SK-N-SH (cell line): ENCODE results near the gene SCNN1G. TPM values are rescaled to one million over a fixed set of nuclear protein-coding genes. Genes with fewer than 3 reads are reported as not detected.

ENCODE experiments used
- CTCF ChIA-PET: fragments of 300-600, 350-600 bp; formaldehyde crosslinking; extraction: SDS; loops from one replicate; lab custom pipeline; 2021; lab: Yijun Ruan, JAX
- POLR2A ChIA-PET: fragments of 350-600 bp; sonication (Branson Sonifier 250); formaldehyde crosslinking; extraction: SDS; loops from one replicate; lab custom pipeline; 2020; ENCODE audit warnings: antibody characterized with exemption, inconsistent platforms; lab: Yijun Ruan, JAX
- DNase-seq: peaks from one replicate; pipeline ENCODE4 v3.0.0; 2012
- H2AFZ ChIP-seq: fragments of 200-600 bp; sonication (generic); 2 replicates; pipeline ENCODE4 v1.8.1; 2016; ENCODE audit warnings: antibody characterized with exemption, mild to moderate bottlenecking, low read depth
- H3F3A ChIP-seq: fragments of 200-600 bp; sonication (generic); replicated peaks from 2 replicates; pipeline ENCODE3; 2016; ENCODE audit warnings: antibody characterized with exemption, mild to moderate bottlenecking; ENCODE audit not compliant: insufficient read depth
- H3K27ac ChIP-seq, 2 experiments: fragments of 200-500 bp in 1 of 2; fragments of 200-600 bp in 1 of 2; sonication (Bioruptor generic) in 1 of 2; sonication (generic), shearing (Covaris generic) in 1 of 2; 2 replicates each; pipeline versions ENCODE4 v1.5.1 to v1.6.1; 2014 to 2016; ENCODE audit warnings: low read depth in 2 of 2, inconsistent platforms in 1 of 2, low read length in 1 of 2, mild to moderate bottlenecking in 1 of 2, mixed read lengths in 1 of 2
- H3K27me3 ChIP-seq: fragments of 200-600 bp; sonication (generic), shearing (Covaris generic); 2 replicates; pipeline ENCODE4 v1.6.1; 2016; ENCODE audit warnings: mixed run types; ENCODE audit not compliant: insufficient read depth
- H3K36me3 ChIP-seq, 2 experiments: fragments of 200-500 bp in 1 of 2; fragments of 200-600 bp in 1 of 2; sonication (Bioruptor generic) in 1 of 2; sonication (generic) in 1 of 2; replicated peaks in 1 of 2; 2 replicates each; pipeline versions ENCODE3 to v1.5.1; 2014 to 2016; ENCODE audit warnings: low read length in 1 of 2, mild to moderate bottlenecking in 1 of 2; ENCODE audit not compliant: insufficient read depth in 2 of 2, control insufficient read depth in 1 of 2
- H3K4me1 ChIP-seq, 2 experiments: fragments of 200-500 bp in 1 of 2; fragments of 200-600 bp in 1 of 2; sonication (Bioruptor generic) in 1 of 2; sonication (generic), shearing (Covaris generic) in 1 of 2; 2 replicates each; pipeline versions ENCODE4 v1.5.1 to v1.6.1; 2014 to 2016; ENCODE audit warnings: low read depth in 1 of 2, low read length in 1 of 2, mixed run types in 1 of 2; ENCODE audit not compliant: insufficient read depth in 2 of 2, control insufficient read depth in 1 of 2
- H3K4me2 ChIP-seq: fragments of 200-600 bp; sonication (generic), shearing (Covaris generic); 2 replicates; pipeline ENCODE4 v1.6.1; 2017; ENCODE audit warnings: mixed run types
- H3K4me3 ChIP-seq, 2 experiments: fragments of 200-500 bp in 1 of 2; fragments of 200-600 bp in 1 of 2; sonication (Bioruptor generic) in 1 of 2; sonication (generic), shearing (Covaris generic) in 1 of 2; 2 replicates each; pipeline versions ENCODE4 v1.5.1 to v1.8.1; 2014 to 2016; ENCODE audit warnings: low read depth in 2 of 2, inconsistent platforms in 1 of 2, low read length in 1 of 2, mild to moderate bottlenecking in 1 of 2, mixed read lengths in 1 of 2, moderate library complexity in 1 of 2
- H3K79me2 ChIP-seq: fragments of 200-600 bp; sonication (generic); 2 replicates; pipeline ENCODE4 v1.8.1; 2017; ENCODE audit warnings: mild to moderate bottlenecking; ENCODE audit not compliant: insufficient read depth
- H3K9ac ChIP-seq: fragments of 200-600 bp; sonication (generic); 2 replicates; pipeline ENCODE4 v1.6.1; 2017; ENCODE audit warnings: mixed run types
- H3K9me2 ChIP-seq: fragments of 200-600 bp; sonication (generic); 2 replicates; pipeline ENCODE4 v1.6.1; 2017; ENCODE audit warnings: mixed run types
- H3K9me3 ChIP-seq: fragments of 200-600 bp; sonication (generic); 2 replicates; pipeline ENCODE4 v1.6.1; 2017; ENCODE audit warnings: mixed run types, mild to moderate bottlenecking, moderate library complexity
- H4K20me1 ChIP-seq: fragments of 200-600 bp; sonication (generic); 2 replicates; pipeline ENCODE4 v1.6.1; 2017; ENCODE audit warnings: mild to moderate bottlenecking, mixed run types; ENCODE audit not compliant: insufficient read depth
- CHD2 ChIP-seq: fragments of 150-350 bp; IDR thresholded peaks from 2 replicates; pipeline ENCODE4 v1.6.1; 2018; ENCODE audit warnings: low read length; ENCODE audit not compliant: partially characterized antibody
- ELF1 ChIP-seq: IDR thresholded peaks from 2 replicates; pipeline ENCODE4 v1.4.0; 2012
- FOXJ3 ChIP-seq: sonication (generic); formaldehyde crosslinking; IDR thresholded peaks from 2 replicates; pipeline ENCODE4 v1.5.1; 2020; ENCODE audit warnings: mild to moderate bottlenecking, missing genetic modification reagents
- FOXM1 ChIP-seq: IDR thresholded peaks from 2 replicates; pipeline ENCODE4 v1.4.0; 2012; ENCODE audit warnings: low read depth, mild to moderate bottlenecking
- GABPA ChIP-seq: IDR thresholded peaks from 2 replicates; pipeline ENCODE4 v1.4.0; 2012; ENCODE audit warnings: low read depth, mild to moderate bottlenecking
- MAX ChIP-seq: IDR thresholded peaks from 2 replicates; pipeline ENCODE4 v1.4.0; 2012; ENCODE audit warnings: low read depth
- NFIC ChIP-seq: IDR thresholded peaks from 2 replicates; pipeline ENCODE4 v1.4.0; 2012; ENCODE audit warnings: borderline replicate concordance
- PBX3 ChIP-seq: IDR thresholded peaks from 2 replicates; pipeline ENCODE4; 2012
- RFX5 ChIP-seq: IDR thresholded peaks from 2 replicates; pipeline ENCODE4 v1.6.1; 2012; ENCODE audit warnings: mild to moderate bottlenecking, improper control_type of control experiment, low read length
- SIN3A ChIP-seq: IDR thresholded peaks from 2 replicates; pipeline ENCODE4 v1.6.1; 2012; ENCODE audit warnings: low read depth, mild to moderate bottlenecking, low read length, moderate library complexity, borderline replicate concordance
- TAF1 ChIP-seq: IDR thresholded peaks from 2 replicates; pipeline ENCODE4 v1.6.1; 2012; ENCODE audit warnings: low read depth, mild to moderate bottlenecking, low read length, moderate library complexity, borderline replicate concordance
- TCF12 ChIP-seq: IDR thresholded peaks from 2 replicates; pipeline ENCODE4 v1.4.0; 2012
- TEAD4 ChIP-seq: IDR thresholded peaks from 2 replicates; pipeline ENCODE4 v1.4.0; 2012; ENCODE audit warnings: mild to moderate bottlenecking, borderline replicate concordance; ENCODE audit not compliant: insufficient read depth
- YY1 ChIP-seq: IDR thresholded peaks from 2 replicates; pipeline ENCODE4 v1.4.0; 2012; ENCODE audit warnings: low read depth, mild to moderate bottlenecking
- WGBS: methylation state at CpG from one replicate; pipeline ENCODE4 v1.1.6; 2017; ENCODE audit warnings: low lambda C conversion rate; 5-methylcytosine and 5-hydroxymethylcytosine counted together
- polyA plus RNA-seq, 3 experiments: library from polyadenylated mRNA; depleted of rRNA; stranded (reverse); fragments of >200 nt; gene quantifications; 2 replicates each; pipeline ENCODE4 v1.2.3, GENCODE V29; 2012
- TF ChIP-seq, protein P1 (sequence below): fragments of 200-600 bp; sonication (generic); IDR thresholded peaks from 2 replicates; pipeline ENCODE4 v1.6.1; 2017; ENCODE audit warnings: antibody characterized with exemption, mild to moderate bottlenecking, moderate library complexity
- TF ChIP-seq, protein P2 (sequence below): fragments of 150-350 bp; IDR thresholded peaks from 2 replicates; pipeline ENCODE4 v1.6.1; 2017; ENCODE audit warnings: antibody characterized with exemption, low read length, low read depth, borderline replicate concordance
- TF ChIP-seq, protein P3 (sequence below): fragments of 150-350 bp; IDR thresholded peaks from 2 replicates; pipeline ENCODE4 v1.6.1; 2016; ENCODE audit warnings: mild to moderate bottlenecking, low read depth, low read length
- TF ChIP-seq, protein P4 (sequence below): IDR thresholded peaks from 2 replicates; pipeline ENCODE4 v1.6.1; 2012; ENCODE audit warnings: mild to moderate bottlenecking, low read depth, low read length, moderate library complexity

SCNN1G gene
- polyA plus RNA-seq, 1 of the 3 experiments (the other 2 are of a cell fraction) = not detected

GRCh38 chr16:23235176-23235575 is 52.6 kb downstream of the SCNN1G start:
- no peaks in the 10 kb centered on the region for H3K9me3 ChIP-seq
- H3K79me2 ChIP-seq = no peaks in the 10 kb centered on the region
- ChIA-PET POLR2A (no interaction called here), CTCF (no interaction called here)
- WGBS = 45% methylated on average over 4 of the region's 4 CpGs
- no peak overlapping the region for H3K4me2 ChIP-seq
- no peaks in the 10 kb centered on the region for H3K4me1 ChIP-seq
- no peak for DNase-seq
- H3K27me3 ChIP-seq = no peaks in the 10 kb centered on the region
- TF ChIP-seq TAF1 = no peak
- TF ChIP-seq, protein P1, sequence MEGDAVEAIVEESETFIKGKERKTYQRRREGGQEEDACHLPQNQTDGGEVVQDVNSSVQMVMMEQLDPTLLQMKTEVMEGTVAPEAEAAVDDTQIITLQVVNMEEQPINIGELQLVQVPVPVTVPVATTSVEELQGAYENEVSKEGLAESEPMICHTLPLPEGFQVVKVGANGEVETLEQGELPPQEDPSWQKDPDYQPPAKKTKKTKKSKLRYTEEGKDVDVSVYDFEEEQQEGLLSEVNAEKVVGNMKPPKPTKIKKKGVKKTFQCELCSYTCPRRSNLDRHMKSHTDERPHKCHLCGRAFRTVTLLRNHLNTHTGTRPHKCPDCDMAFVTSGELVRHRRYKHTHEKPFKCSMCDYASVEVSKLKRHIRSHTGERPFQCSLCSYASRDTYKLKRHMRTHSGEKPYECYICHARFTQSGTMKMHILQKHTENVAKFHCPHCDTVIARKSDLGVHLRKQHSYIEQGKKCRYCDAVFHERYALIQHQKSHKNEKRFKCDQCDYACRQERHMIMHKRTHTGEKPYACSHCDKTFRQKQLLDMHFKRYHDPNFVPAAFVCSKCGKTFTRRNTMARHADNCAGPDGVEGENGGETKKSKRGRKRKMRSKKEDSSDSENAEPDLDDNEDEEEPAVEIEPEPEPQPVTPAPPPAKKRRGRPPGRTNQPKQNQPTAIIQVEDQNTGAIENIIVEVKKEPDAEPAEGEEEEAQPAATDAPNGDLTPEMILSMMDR = no peak
- TF ChIP-seq, protein P2, sequence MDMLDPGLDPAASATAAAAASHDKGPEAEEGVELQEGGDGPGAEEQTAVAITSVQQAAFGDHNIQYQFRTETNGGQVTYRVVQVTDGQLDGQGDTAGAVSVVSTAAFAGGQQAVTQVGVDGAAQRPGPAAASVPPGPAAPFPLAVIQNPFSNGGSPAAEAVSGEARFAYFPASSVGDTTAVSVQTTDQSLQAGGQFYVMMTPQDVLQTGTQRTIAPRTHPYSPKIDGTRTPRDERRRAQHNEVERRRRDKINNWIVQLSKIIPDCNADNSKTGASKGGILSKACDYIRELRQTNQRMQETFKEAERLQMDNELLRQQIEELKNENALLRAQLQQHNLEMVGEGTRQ = no peak
- TF ChIP-seq FOXJ3 (CRISPR knock-in tag) = no peak
- TF ChIP-seq MAX = no peak
- no peak for TF ChIP-seq GABPA
- TF ChIP-seq TEAD4 = no peak
- no peak for TF ChIP-seq SIN3A
- no peak for TF ChIP-seq PBX3
- TF ChIP-seq NFIC = no peak
- TF ChIP-seq, protein P3, sequence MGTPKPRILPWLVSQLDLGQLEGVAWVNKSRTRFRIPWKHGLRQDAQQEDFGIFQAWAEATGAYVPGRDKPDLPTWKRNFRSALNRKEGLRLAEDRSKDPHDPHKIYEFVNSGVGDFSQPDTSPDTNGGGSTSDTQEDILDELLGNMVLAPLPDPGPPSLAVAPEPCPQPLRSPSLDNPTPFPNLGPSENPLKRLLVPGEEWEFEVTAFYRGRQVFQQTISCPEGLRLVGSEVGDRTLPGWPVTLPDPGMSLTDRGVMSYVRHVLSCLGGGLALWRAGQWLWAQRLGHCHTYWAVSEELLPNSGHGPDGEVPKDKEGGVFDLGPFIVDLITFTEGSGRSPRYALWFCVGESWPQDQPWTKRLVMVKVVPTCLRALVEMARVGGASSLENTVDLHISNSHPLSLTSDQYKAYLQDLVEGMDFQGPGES = no peak
- no peak for TF ChIP-seq ELF1
- TF ChIP-seq, protein P4, sequence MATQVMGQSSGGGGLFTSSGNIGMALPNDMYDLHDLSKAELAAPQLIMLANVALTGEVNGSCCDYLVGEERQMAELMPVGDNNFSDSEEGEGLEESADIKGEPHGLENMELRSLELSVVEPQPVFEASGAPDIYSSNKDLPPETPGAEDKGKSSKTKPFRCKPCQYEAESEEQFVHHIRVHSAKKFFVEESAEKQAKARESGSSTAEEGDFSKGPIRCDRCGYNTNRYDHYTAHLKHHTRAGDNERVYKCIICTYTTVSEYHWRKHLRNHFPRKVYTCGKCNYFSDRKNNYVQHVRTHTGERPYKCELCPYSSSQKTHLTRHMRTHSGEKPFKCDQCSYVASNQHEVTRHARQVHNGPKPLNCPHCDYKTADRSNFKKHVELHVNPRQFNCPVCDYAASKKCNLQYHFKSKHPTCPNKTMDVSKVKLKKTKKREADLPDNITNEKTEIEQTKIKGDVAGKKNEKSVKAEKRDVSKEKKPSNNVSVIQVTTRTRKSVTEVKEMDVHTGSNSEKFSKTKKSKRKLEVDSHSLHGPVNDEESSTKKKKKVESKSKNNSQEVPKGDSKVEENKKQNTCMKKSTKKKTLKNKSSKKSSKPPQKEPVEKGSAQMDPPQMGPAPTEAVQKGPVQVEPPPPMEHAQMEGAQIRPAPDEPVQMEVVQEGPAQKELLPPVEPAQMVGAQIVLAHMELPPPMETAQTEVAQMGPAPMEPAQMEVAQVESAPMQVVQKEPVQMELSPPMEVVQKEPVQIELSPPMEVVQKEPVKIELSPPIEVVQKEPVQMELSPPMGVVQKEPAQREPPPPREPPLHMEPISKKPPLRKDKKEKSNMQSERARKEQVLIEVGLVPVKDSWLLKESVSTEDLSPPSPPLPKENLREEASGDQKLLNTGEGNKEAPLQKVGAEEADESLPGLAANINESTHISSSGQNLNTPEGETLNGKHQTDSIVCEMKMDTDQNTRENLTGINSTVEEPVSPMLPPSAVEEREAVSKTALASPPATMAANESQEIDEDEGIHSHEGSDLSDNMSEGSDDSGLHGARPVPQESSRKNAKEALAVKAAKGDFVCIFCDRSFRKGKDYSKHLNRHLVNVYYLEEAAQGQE = no peak
- no peak for TF ChIP-seq TCF12
- TF ChIP-seq FOXM1 = no peak
- TF ChIP-seq RFX5 = no peak
- no peak for TF ChIP-seq YY1
- TF ChIP-seq CHD2 = no peak
- H3K36me3 ChIP-seq = no peaks in the 10 kb centered on the region
- no peak overlapping the region for H3K9ac ChIP-seq
- H3K27ac ChIP-seq = no peak overlapping the region
- no peaks in the 10 kb centered on the region for H3K9me2 ChIP-seq
- no peaks in the 10 kb centered on the region for H4K20me1 ChIP-seq
- H2AFZ ChIP-seq = no peak overlapping the region
- no peaks in the 10 kb centered on the region for H3F3A ChIP-seq
- no peak overlapping the region for H3K4me3 ChIP-seq
